Epithelial cell of proximal tubule (primary cell): ENCODE measurements around the gene OXSM. TPM values are rescaled to one million over a fixed set of nuclear protein-coding genes. Genes with fewer than 3 reads are reported as not detected.

Experiments
- DNase-seq: peaks from one replicate; pipeline ENCODE4 v3.0.0-alpha.2; 2011; ENCODE audit warnings: low read depth
- H3K4me3 ChIP-seq: 2 replicates; pipeline ENCODE4 v1.5.1; 2011; ENCODE audit warnings: low read depth, mild to moderate bottlenecking, low read length
- total RNA-seq: library from RNA; depleted of rRNA; stranded (reverse); fragments of >200 nt; gene quantifications from 2 replicates; pipeline ENCODE4 v1.2.3, GENCODE V29; 2015
- TF ChIP-seq, protein P1 (sequence below): conservative IDR thresholded peaks from 2 replicates; pipeline ENCODE4 v1.5.1; 2012; ENCODE audit warnings: low read depth, mild to moderate bottlenecking, low read length

OXSM gene
- 7.8 and 10.3 TPM in 2 replicates for total RNA-seq

DNA sequence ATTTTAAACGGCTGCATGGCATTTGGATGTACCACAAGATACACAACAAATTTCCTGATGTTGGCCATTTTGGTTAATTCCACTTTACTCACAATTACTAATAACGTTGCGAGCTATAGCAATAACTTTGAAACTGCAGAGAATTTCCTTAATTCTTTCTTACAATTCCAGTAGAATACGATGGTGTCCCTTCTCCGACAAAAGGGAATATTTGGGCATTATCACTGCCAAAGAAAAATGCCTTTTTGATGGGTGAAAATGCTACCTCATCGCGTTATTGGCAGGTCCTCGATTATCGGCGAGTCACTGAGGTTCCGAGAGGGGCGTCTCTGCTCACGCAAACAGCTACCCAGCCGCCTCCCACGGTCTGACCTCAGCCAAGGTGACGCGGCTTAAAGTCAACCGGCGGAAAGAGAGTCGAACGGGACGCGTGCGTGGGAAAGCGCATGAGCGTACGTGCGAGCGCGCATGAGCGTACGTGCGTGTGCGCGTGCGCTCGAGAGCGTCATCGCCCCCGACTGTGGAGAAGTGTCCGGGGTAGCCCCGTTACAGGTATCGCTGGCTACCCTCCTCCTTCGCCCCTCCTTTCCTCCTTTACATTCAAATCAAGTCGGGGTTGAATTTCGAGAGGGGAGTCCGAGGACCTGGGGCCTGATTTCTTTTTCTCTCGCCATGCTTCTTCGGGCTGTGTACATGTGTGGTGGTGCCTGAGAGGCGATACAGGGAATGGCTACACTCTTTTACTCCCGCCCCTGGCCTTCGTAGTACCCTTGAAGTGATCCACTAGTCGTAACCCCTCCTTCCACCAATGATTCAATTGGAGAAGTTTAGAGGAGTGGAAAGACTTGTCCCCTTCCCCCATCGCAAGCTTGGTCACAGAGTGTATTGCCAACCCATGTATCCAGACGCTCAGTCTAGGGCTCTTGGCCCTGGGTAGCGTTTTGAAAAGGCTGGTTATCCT lies at the start of gene OXSM:
Gene OXSM, plus strand, starts transcription at position 495 of the 961 bp plus-strand sequence. CDS start 931 bp downstream, outside the sequence.
- H3K4me3 ChIP-seq: peak within 1 kb of the TSS; percentile 71
- peak; percentile 68 for DNase-seq
- TF ChIP-seq, protein P1, sequence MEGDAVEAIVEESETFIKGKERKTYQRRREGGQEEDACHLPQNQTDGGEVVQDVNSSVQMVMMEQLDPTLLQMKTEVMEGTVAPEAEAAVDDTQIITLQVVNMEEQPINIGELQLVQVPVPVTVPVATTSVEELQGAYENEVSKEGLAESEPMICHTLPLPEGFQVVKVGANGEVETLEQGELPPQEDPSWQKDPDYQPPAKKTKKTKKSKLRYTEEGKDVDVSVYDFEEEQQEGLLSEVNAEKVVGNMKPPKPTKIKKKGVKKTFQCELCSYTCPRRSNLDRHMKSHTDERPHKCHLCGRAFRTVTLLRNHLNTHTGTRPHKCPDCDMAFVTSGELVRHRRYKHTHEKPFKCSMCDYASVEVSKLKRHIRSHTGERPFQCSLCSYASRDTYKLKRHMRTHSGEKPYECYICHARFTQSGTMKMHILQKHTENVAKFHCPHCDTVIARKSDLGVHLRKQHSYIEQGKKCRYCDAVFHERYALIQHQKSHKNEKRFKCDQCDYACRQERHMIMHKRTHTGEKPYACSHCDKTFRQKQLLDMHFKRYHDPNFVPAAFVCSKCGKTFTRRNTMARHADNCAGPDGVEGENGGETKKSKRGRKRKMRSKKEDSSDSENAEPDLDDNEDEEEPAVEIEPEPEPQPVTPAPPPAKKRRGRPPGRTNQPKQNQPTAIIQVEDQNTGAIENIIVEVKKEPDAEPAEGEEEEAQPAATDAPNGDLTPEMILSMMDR: no peak

DNA sequence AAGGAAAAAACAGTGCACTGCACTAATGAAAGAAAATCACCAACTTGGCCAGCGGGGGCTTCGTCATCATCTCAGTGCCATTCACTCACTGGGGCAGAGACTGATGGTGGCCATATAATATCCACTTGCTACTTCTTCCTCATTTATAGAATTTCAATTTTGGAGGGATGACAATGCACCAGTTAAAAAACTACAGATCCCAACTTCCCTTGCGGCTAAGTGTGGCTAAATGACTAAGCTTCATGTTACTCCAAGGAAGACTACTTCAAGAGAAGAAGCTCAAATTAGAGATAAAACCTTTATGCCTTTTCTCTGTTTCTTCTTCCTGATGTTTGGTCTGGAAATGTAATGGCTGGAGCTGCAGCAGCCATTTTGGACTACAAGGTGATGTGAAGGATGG lies 45.4 kb upstream of the OXSM start:
- TF ChIP-seq, protein P1: no peak
- no peak overlapping the region for H3K4me3 ChIP-seq
- DNase-seq: no peak

DNA sequence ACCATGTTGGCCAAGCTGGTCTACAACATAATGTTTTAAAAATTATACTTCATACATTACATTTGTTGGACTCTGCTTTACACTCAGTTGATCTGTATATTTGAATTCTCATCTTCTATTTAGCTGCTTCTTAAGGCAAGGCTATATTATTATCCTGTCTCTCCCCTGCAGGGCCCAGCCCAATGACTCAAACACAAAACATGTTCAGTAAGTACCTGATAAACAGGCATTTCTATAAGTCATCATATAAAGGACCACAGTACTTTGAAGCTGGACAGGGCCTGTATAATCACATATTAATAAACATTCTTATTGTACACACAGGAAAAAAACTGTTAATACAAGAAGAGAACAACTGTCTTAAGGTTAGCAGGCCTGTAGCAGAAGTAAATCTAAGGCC lies 42.9 kb upstream of the OXSM start:
- DNase-seq: no peak
- TF ChIP-seq, protein P1: no peak
- no peak overlapping the region for H3K4me3 ChIP-seq

DNA sequence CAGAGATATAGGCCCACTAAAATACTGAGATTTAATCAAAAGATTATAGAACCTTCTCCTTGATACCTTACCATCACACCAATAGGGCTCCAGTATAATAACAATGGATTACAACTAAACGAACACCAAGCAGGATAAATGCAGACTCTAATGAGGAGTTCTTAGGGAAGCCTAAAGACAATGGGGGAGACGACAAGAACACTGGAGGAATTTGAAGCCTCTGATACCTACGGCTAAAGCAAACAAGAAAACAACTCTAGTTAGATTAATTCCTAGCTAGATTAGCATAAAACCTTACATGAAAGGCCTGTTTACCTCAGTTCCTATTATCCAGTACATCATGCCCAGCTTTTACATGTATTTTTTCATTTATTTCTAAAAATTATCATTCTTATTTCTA lies 41.7 kb upstream of the OXSM start:
- DNase-seq: no peak
- no peak overlapping the region for H3K4me3 ChIP-seq

DNA sequence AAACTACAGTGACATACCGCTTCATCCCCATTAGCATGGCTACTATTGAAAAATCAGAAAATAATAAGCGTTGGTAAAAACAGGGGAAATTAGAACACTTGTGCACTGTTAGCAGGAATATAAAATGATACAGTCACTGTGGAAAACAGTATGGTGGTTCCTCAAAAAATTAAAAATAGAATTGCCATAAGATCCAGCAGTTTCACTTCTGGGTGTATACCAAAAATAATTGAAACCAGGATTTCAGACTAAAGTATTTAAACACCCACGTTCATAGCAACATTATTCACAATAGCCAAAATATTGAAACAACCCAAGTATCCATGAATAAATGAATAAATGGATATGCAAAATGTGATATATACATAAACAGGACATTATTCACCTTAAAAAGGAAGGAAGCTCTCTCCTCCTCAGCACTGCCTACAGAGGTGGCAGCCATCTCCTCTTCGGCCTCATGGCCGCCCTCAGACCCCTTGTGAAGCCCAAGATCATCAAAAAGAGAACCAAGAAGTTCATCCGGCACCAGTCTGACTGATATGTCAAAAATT lies 40.8 kb upstream of the OXSM start:
- DNase-seq: no peak
- TF ChIP-seq, protein P1: no peak
- no peak overlapping the region for H3K4me3 ChIP-seq

More for the DNA sequence above, 41.7 kb upstream of the OXSM start:
- TF ChIP-seq, protein P1: no peak

DNA sequence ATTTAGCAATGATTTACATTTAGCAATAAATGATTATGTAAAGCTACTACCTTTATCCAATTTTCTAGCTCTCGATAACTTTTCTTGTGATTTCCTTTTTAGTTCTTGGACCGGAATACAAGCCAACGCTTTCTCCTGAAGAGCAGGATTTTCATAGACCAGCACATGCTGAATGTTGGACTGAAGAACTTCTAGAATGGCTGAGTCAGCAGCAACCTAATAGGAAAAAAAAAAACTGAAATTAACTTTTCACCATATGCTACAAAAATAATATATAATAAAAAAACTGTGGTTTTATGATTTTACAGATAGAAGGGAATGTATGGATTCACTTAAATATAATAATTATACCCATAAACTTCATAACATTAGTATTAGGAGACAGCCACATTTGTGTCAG lies 38.8 kb upstream of the OXSM start:
- H3K4me3 ChIP-seq: no peak overlapping the region
- no peak for DNase-seq
- TF ChIP-seq, protein P1: no peak
